Stimulated activated CD4-positive, alpha-beta T cell treated with anti-CD3 and anti-CD28 coated beads, Interleukin-4, amount 100 ng/mL, for 48 hours (primary cell): ENCODE data around the gene PKNOX2.

Experiments
- DNase-seq, 2 donors: peaks; one replicate each; pipeline ENCODE4 v3.0.0-alpha.2; 2020; ENCODE audit warnings: low read depth in 2 of 2

PKNOX2 gene, protein sequence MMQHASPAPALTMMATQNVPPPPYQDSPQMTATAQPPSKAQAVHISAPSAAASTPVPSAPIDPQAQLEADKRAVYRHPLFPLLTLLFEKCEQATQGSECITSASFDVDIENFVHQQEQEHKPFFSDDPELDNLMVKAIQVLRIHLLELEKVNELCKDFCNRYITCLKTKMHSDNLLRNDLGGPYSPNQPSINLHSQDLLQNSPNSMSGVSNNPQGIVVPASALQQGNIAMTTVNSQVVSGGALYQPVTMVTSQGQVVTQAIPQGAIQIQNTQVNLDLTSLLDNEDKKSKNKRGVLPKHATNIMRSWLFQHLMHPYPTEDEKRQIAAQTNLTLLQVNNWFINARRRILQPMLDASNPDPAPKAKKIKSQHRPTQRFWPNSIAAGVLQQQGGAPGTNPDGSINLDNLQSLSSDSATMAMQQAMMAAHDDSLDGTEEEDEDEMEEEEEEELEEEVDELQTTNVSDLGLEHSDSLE

DNA sequence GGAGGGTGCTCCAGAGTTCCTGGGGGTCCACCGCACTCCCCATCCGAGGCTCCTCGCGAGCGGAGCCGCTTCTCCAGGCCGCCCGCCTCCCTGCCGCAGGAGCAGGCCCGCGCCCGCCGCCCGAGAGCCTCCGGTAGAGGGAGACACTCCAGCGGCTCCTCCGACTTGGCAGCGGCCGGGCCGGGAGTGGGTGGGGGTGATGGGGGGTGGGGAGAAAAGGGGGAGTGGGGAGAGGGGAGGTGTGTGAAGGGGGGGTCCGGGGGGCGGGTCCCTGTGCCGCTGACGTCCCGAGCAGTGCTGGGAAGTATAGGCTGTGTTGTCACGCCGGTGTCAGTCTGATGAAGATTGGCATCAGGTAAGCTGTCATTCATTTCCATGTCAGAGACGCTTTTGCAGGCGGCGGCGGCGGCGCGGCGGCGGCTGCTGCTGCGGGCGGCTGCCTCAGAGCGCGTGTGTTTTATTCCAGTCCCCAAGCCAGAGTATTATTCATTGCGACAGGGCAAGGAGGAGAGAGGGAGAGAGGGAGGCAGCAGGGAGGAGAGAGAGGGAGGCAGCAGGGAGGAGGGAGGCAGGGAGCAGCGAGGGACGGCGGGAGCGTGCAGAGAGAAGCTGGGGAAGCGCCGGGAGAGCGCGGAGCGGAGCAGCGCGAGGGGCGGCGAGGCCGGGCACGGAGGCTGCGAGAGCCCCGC is at the start of gene PKNOX2:
Gene PKNOX2, plus strand, starts transcription at position 330 of the 689 bp plus-strand sequence. CDS start 186,555 bp downstream, outside the sequence.
- DNase-seq = peak; percentile 57 to 64

DNA sequence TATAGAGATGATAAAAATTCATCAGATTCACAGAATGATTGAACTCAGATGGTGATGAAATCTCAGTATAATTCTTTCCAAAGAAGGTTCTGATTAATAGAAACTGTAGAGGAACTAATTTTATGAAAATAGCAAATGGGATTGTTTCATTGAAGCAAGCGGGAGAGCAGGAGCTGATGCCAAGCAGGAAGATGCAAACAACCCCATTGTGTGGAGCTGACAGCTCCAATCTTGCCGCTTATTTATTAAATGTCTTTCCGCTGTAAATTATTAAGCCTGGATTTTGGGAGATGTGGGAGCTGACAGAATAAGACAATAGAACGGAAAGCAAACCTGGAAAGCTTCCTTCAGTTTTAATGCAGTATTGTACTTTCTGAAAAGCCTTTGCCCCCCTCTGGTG is 47.1 kb upstream of the PKNOX2 start:
- no peak for DNase-seq

DNA sequence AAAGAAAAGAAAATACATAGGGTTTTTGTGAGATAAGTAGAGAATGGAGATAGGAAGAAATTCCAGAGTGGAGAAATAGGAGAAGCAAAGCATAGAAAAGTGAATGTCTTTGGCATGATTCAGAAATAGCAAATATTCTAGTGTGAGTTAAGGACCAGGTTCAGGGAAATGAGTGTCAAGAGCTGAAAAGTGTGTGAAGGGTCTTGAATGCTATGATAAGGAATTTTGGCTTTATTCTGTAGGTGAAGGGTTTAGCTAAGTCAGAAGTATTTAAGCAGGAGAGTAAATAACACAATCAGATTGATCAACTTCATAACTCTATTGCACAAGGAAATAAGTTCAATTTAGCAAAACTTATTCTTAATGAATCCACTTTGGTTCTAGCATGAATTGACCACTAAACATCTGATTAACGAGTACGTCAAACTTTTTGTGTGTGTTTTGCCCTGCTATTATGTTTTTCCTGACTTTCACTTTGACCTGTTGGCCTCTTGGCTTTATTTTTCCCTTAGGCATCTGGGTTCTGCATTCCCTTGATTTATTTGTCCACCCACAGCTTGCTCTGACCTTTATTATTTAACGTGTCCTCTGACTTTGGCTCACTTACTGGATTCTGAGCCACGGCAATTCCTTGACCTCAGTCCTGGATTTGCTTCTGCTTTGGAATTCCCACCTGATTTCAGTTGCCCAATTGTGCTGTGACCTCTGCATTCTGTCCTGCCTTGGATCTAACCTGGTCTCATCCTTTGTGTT is 41.2 kb upstream of the PKNOX2 start:
- no peak for DNase-seq

DNA sequence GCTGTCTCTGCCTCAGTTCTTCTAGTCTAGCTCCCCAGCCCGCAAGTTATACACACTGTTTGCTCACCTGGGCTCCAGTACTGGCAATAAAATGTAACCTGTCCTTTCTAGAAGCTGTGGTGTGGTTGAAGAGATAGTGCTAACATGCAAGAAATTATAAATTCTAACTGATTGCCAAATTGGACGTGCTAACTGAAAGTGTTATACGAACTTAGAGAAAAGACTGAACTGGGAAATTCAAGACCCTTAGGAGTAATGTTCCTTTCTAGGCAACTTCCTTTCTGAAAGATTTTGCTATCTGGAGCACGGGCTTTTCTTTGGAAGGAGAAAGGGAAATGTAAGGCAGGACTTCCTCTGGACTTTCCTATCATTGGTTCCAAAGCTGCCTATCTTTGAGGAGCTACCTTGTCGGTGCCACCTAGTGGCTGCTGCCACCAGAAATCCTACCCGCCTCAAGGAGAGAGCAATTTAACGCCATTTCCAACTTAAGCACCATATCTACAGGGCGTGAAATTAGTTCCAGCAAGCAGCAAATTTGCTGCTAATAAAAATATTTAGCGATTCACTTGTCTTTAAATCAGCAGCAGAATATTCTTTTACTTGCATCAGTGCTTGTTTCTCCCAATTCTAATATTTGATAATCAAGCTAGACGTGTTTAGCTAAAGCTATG is 40.5 kb upstream of the PKNOX2 start:
- peak in 1 of 2 donors; percentile 25 for DNase-seq

DNA sequence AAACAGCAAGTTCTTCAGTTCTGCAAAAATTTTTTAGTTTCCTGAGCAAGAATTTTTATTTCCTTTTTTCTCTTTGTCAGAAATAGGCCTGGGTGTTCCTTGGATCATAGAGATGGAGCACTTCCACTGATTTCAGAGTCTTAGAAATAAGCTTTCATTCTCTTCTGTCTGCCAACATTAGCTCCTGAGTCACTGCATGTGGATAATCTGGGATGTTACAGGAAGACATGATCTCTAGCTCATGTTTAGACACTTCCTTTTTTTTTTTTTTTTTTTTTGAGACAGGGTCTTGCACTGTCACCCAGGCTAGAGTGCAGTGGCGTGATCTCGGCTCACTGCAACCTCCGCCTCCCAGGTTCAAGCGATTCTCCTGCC is 39.9 kb upstream of the PKNOX2 start:
- DNase-seq = no peak

DNA sequence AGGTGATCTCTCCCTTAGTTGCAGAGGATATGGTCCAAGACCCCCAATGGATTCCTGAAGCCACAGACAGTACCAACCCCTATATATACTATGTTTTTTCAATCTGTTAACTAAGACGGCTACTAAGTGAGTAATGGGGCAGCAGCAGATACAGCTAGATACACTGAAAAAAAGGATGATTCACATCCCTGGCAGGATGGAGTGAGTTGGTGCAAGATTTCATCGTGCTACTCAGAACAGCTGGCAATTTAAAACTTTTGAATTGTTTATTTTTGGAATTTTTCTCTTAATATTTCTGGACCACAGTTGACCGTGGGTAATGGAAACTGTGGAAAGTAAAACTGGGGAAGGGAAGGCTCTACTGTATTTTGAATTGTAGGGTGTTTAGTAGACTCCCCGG is 36.1 kb upstream of the PKNOX2 start:
- no peak for DNase-seq

DNA sequence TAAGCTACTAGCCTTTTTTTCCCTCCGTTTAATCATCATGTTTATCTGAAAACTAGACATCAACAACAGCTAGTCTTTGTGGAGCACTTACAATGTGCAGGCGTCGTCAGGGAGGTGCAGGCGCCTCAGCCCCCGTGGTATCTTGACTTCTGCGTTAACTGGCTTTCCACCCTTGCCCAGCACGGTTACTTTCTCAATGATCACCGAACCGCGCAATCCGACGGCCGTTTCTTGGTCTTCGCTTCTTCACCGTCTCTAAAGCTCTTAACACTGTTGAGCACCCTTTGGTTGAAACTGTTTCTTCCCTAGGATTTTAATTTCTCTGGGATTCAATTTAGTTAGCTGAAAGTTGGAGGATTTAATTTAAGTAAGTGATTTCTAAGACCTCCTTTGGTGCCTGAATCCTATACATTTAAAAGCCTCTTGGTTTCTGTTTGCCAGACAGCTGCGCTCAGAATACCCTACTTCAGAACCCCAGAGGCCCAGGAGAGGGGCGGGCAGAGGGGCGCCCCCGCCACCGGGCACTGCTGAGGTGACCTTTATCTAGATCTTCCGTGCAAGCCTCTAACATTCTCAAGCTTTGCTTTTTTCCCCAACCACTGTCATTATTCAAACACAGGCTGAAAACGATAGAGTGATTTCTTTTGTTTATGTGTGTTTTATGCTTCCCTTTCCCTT is 35.1 kb upstream of the PKNOX2 start:
- DNase-seq = no peak

DNA sequence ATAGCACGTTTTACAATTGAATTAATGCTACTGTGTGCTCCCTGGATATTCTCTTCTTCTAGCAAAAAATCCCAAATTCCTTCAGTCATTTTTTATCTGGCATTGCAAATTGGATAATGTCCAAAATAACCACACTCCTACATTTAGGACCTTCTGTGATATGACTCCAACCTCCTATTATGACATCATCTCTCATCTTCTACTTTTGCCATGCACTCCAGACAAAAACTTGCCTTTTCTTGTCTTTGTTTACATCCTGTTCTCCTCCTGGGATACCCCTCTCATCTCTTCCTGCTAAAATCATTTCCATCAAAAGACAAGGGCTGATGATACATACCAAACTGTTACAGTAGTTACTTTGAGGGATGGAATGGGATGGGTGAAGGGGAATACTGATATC is 32.5 kb upstream of the PKNOX2 start:
- no peak for DNase-seq

DNA sequence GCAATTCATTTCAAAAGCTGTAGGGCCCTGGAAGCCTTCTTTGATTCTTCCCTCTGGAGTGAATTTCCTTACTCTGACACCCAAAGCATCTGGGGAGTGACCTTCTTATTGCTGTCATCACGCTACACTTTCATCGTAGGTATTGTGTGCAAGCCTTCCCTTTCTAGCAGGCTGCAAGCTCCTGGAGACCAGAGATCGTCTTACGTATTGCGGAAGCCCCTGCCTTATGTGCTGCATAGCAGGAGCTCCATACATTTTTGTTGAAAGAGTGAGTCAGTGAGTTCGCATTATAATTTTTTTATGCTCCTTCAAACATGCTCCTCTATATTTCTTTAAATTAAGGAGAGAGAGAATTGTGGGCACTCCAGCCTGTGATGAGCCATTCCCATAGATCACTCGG is 32.0 kb upstream of the PKNOX2 start:
- no peak for DNase-seq

DNA sequence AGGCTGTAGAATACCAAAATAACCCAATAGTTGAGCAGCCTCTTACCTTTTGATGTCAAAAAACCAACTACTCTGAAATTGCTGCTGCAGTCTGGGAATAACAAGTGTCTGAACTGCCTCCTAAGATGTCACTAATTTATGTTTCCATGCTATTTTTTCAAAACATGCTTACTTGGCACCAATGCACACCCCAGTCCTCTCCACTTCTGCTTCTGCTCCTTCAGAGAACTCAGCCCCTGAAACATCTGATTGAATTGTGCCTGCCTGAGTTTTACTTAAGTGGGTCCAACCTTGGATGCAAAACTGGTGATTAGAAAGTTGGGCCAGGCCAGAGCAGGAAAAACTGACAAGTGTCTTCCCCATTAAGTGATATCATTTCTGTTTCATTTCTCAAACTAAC is 28.6 kb upstream of the PKNOX2 start:
- DNase-seq = no peak

DNA sequence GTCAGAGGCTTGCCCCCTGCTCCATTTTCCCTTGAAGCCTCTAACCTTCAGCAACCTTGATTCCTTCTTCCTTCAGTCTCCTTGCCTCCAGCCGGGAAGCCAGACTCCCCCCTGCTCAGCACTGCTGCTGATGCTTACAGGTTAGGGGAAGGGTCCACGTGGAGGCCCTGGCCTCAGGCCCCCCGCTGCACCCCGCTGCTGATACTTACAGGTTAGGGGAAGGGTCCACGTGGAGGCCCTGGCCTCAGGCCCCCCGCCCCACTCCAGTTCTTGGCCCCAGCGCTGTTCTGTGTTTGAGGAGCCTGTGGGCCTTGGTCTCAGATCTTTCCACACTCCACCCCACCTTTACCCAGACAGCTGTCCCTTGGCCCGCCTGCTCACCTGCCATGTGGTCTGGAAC is 25.6 kb upstream of the PKNOX2 start:
- DNase-seq = no peak

DNA sequence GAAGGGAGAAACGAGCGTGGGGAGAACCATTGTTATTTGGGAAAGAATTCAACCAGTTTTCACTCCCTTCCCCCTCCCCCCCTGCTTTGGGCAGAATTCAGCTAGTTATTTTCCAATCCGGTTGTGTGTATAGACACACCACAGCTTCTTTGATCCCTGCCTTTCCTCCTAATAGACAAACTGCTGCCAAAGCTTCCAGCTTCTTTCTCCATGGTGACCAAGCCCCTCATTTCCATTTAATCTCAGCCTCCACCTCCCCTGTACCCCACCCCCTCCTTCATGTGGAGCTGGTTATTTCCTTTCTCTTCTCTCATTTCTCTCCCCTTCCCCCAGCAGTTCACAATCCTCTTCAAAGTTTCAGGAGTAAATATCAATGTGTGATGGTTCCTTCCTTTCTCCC is 24.8 kb upstream of the PKNOX2 start:
- no peak for DNase-seq

DNA sequence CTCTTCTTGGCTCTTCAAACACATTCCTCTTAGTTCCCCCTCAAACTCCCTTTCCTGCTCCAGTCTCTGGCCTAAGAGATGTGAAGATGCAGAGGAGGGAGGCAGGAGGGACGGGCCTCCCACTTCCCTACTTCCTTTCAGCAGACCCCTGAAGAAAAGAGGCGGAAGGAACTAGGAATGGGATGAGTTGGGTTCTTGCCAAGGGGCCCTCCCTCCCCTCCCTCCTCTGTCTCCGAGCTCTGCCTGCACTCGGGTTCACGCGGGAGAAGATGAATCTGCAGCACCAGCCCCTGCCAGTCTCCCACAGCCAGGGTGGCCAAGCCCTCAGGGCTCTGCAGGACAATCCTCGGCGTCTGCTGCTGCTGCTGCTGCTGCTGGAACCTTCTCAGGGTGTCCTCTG is 24.3 kb upstream of the PKNOX2 start:
- no peak for DNase-seq

DNA sequence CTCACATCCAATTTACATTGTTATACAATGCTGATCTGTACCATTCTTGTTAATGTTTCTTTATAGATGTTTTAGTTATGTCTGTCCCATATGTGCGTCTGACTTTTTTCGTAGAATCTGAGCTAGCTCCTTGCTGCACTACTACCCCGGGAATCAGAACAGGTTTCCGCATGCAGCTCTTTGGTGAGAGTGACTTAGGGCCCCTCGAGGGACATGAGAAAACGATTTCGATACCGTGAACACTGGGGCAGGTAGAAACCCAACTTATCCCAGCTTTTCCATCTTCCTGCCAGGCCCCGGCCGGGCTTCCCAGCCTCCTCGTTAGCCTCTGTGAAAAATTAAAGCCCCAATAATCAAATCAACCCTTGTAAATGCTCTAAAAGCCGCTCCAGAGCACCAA is 23.4 kb upstream of the PKNOX2 start:
- DNase-seq = no peak

DNA sequence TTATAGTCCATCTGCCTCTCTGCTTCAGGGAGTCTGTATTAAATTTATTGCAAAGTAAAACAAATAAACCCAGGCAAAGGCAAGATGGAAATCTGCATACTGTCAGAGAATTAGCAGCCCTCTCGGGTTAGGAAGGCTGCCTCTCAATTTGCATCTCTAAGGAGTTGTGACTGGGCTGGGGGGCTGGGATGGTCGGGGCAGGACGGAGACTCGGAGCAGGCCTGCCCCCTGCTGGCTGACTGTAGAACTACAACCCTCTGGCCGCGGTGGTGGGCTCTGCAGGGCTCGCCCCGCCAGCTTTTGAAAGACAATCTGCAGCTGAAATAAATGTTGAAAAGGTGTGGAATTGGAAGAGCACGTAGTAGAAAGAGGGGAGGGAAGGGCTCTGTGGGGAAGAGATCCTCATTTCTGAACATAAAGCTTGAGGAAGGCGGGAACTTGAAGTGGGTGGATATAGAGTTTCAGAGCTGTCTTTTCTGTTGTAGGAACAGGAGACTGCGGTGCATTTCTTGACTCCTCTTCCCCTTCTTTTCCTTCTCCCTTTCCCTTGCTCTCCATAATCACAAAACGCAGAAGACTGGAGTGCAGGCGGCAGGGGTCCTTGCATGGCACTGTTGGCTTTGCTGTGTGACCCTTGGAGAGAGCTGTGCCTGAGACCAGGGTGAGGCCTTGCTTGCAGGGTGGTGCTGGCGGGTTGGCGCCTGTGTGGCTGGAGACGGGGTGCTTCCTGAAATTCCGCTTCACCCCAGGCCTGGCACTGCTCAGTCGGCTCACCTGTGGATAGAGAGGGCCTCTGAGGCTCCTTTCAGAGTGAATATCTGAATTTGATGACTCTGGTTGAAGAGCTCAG is 22.6 kb upstream of the PKNOX2 start:
- DNase-seq = peak; percentile 37 to 63

DNA sequence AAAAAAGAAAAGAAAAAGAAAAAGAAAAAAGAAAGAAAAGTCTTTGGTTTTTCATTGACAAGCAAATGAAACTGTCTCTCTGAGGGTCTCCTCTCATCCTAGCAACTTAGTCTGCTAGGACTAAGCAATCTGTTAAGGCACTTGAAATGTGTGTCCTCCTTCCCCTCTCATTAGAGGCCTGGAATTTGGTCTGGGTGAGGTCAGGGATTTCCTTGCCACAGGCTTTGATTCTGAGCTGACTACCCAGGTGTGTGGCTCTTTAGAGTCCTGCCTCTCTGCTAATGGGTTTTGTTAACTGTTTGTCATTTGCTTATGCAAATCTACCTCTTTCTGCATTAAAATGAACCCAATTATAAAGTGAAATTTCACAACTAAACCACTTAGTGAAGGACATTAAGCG is 18.3 kb upstream of the PKNOX2 start:
- no peak for DNase-seq

DNA sequence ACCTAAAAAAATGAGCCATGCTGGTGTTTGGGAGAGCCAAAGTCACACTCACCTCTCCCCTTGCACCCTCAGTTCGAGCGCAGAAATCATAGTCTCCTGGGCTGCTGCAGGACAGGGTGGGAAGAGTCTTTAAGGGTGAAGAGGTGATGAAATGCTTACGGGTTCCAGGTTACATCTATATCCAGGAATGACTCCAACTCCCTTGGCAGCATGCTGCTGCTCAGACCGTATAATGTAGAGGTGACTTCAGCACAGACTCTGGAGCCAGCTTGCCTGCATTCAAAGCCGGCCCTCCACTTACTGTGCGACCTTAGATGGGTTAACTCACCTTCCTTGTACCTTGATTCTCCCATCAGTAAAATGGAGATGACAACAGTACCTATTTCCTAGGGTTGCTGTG is 17.3 kb upstream of the PKNOX2 start:
- DNase-seq = no peak

DNA sequence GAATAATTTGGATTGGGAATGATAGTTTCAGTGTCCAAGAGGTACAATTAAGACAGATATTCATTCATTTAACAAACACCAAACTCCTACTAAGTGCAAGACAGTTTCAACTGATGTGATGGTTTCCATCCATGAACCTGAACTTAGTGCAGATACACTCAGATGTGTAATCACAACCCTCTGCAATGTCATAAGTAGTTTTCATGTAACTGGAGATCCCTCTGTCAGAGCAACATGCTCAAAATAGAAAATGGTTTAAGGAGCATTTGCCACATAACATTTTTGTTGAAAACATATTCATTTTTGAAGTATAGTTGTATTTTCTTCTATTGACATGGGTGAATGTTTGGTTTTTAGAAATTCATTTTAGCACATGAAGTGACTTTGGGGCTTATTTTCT is 16.5 kb upstream of the PKNOX2 start:
- DNase-seq = no peak

DNA sequence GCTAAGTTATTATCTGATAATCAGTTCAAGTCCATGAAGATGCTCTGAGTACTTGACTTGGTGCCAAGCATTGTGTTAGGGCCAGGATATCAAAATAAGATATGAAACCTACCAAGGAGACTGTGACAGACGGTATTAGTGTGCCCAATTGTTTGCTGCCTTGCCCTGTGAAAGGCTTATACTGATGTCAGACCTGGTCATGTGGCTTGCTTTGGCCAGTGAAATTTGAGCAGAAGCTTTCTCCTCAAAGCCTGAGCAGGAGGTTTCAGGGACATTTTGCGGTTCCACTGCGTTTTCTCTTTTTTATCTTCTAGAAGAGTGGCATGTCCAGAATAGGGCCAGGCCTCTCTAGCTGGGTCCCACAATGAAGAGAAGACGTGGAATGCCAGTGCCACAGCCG is 15.8 kb upstream of the PKNOX2 start:
- no peak for DNase-seq

DNA sequence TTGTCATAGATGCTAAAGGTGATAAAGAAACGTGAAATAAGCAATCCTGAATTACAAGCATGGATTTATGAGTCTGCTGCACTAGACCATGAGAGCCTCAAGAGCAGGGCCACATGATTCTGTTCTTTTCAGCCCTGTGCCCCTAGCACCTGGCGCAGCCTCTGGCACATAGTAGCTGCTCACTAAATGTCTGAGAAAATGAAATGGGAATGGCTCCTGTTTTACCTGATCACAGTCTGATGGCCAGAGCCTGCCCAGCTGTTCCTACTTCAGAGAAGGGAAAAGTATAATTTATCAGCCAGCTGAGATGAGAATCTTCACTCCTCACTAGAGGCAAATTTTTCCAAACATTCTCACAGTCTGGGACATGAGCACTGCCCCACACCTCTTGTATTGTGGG is 10.7 kb upstream of the PKNOX2 start:
- DNase-seq = no peak
